HepG2 (cell line): ENCODE data around the gene S100A7. TPM values are rescaled to one million over a fixed set of nuclear protein-coding genes. Genes with fewer than 3 reads are reported as not detected.

Experiments used
- ATAC-seq: fragments of 200-7000 bp; cut with Tn5 transposase; 3 replicates; pipeline ENCODE4 v1.9.1; 2020; ENCODE audit warnings: mild to moderate bottlenecking, moderate library complexity
- BruUV-seq: library from RNA; stranded (reverse); fragments of 400-500 nt; replicated peaks from 2 replicates; lab custom pipeline; 2021; lab: Mats Ljungman, UMichigan
- CTCF ChIA-PET: fragments of 300-600 bp; formaldehyde crosslinking; extraction: SDS; loops from one replicate; lab custom pipeline; 2021; ENCODE audit warnings: low total read pairs, inconsistent platforms, low intra/inter-chr PET ratio; lab: Yijun Ruan, JAX
- POLR2A ChIA-PET: fragments of 350-600 bp; sonication (Branson Sonifier 250); formaldehyde crosslinking; loops from one replicate; lab custom pipeline; 2020; ENCODE audit warnings: antibody characterized with exemption, inconsistent platforms; lab: Yijun Ruan, JAX
- DNase-seq: peaks from one replicate; pipeline ENCODE4 v3.0.0-alpha.2; 2015; ENCODE audit warnings: low spot score
- FAIRE-seq: peaks from 3 replicates; lab custom pipeline; 2011; peaks lifted over from hg19 to GRCh38; lab: Jason Lieb, UNC
- H2AFZ ChIP-seq: one replicate; pipeline ENCODE4 v1.6.1; 2011; ENCODE audit warnings: low read length, inconsistent platforms
- H3K27ac ChIP-seq: fragments of 300-600 bp; 3 replicates; pipeline ENCODE4 v1.8.0; 2011; ENCODE audit warnings: mixed run types, mild to moderate bottlenecking, mixed read lengths, low read length, inconsistent platforms; ENCODE audit not compliant: insufficient read depth; ENCODE audit errors: extremely low read length
- H3K27me3 ChIP-seq, 2 experiments: fragments of 200-600 bp in 1 of 2; 2 replicates in 1 of 2; 3 replicates in 1 of 2; pipeline versions ENCODE4 v1.6.0 to v1.8.0; 2011; ENCODE audit warnings: low read length in 2 of 2, mild to moderate bottlenecking in 2 of 2, moderate library complexity in 2 of 2, inconsistent platforms in 1 of 2; ENCODE audit not compliant: insufficient read depth in 2 of 2, control insufficient read depth in 1 of 2
- H3K36me3 ChIP-seq, 2 experiments: fragments of 200-600 bp in 1 of 2; replicated peaks in 1 of 2; 2 replicates in 1 of 2; 3 replicates in 1 of 2; pipeline versions ENCODE4 v1.5.1 to v1.8.0; 2011; ENCODE audit warnings: low read length in 2 of 2, inconsistent platforms in 1 of 2; ENCODE audit not compliant: insufficient read depth in 2 of 2, control insufficient read depth in 1 of 2
- H3K4me1 ChIP-seq: 2 replicates; pipeline ENCODE4 v1.5.1; 2012; ENCODE audit warnings: low read length, inconsistent platforms; ENCODE audit not compliant: insufficient read depth
- H3K4me2 ChIP-seq: 2 replicates; pipeline ENCODE4 v1.6.0; 2011; ENCODE audit warnings: low read depth, low read length, inconsistent platforms
- H3K4me3 ChIP-seq, 3 experiments: fragments of 200-600 bp in 1 of 3; sonication (generic), shearing (Covaris generic) in 1 of 3; replicated peaks in 1 of 3; 2 replicates each; pipeline ENCODE4 v1.5.1; 2011 to 2016; ENCODE audit warnings: low read length in 3 of 3, inconsistent platforms in 2 of 3, low read depth in 2 of 3, mild to moderate bottlenecking in 2 of 3, control low read depth in 1 of 3, mixed read lengths in 1 of 3; ENCODE audit not compliant: insufficient read depth in 1 of 3
- H3K79me2 ChIP-seq: one replicate; pipeline ENCODE4 v1.6.1; 2011; ENCODE audit warnings: low read length, inconsistent platforms; ENCODE audit not compliant: insufficient read depth
- H3K9ac ChIP-seq: 2 replicates; pipeline ENCODE4 v1.6.0; 2011; ENCODE audit warnings: mild to moderate bottlenecking, low read depth, low read length, inconsistent platforms; ENCODE audit not compliant: insufficient read depth
- H3K9me3 ChIP-seq: 2 replicates; pipeline ENCODE4 v1.5.1; 2012; ENCODE audit warnings: mild to moderate bottlenecking, low read length
- H4K20me1 ChIP-seq: 2 replicates; pipeline ENCODE4 v1.6.0; 2011; ENCODE audit warnings: inconsistent platforms, mild to moderate bottlenecking, low read length, moderate library complexity; ENCODE audit not compliant: insufficient read depth
- MNT ChIP-seq: fragments of 450-650 bp; IDR thresholded peaks from 2 replicates; pipeline ENCODE4 v1.6.1; 2016
- MXD3 ChIP-seq: IDR thresholded peaks from 2 replicates; pipeline ENCODE4 v1.6.1; 2016; ENCODE audit warnings: mild to moderate bottlenecking, missing biosample characterization, missing genetic modification reagents
- MZF1 ChIP-seq: sonication (generic); formaldehyde crosslinking; IDR thresholded peaks from 2 replicates; pipeline ENCODE4 v1.8.1; 2023; ENCODE audit warnings: mild to moderate bottlenecking, missing genetic modification reagents, borderline replicate concordance
- RARG ChIP-seq: sonication (generic); formaldehyde crosslinking; IDR thresholded peaks from 2 replicates; pipeline ENCODE4 v1.4.0; 2020; ENCODE audit warnings: low read depth, mild to moderate bottlenecking, missing genetic modification reagents
- ZFX ChIP-seq: sonication (generic); formaldehyde crosslinking; IDR thresholded peaks from 2 replicates; pipeline ENCODE4 v1.4.0; 2020; ENCODE audit warnings: mild to moderate bottlenecking, low read depth, missing genetic modification reagents, moderate library complexity
- ZFYVE20 ChIP-seq: sonication (generic); formaldehyde crosslinking; IDR thresholded peaks from 2 replicates; pipeline ENCODE4 v1.8.0; 2023; ENCODE audit warnings: low read depth, mild to moderate bottlenecking, moderate library complexity, missing genetic modification reagents, borderline replicate concordance
- ZNF251 ChIP-seq: sonication (generic); formaldehyde crosslinking; IDR thresholded peaks from 2 replicates; pipeline ENCODE4 v1.9.0; 2021; ENCODE audit warnings: mild to moderate bottlenecking, missing genetic modification reagents
- ZNF768 ChIP-seq: sonication (generic); formaldehyde crosslinking; IDR thresholded peaks from 2 replicates; pipeline ENCODE4 v1.4.0; 2020; ENCODE audit warnings: missing genetic modification reagents
- ZNF780A ChIP-seq: sonication (generic); formaldehyde crosslinking; IDR thresholded peaks from 2 replicates; pipeline ENCODE4 v1.8.0; 2022; ENCODE audit warnings: mild to moderate bottlenecking, missing genetic modification reagents, moderate library complexity
- ZNF782 ChIP-seq: sonication (generic); formaldehyde crosslinking; IDR thresholded peaks from 2 replicates; pipeline ENCODE4 v1.4.0; 2020; ENCODE audit warnings: missing genetic modification reagents, mild to moderate bottlenecking, borderline replicate concordance
- WGBS: methylation state at CpG from one replicate; pipeline ENCODE4 v1.1.6; 2017; ENCODE audit warnings: low lambda C conversion rate; 5-methylcytosine and 5-hydroxymethylcytosine counted together
- in situ Hi-C: cut with HindIII; loops from 2 replicates; pipeline ENCODE4 v1.10.0; 2017; ENCODE audit warnings: low pct_unique_long_range_greater_than_20kb; ENCODE audit not compliant: extremely low pct_ligation_motif_present
- intact Hi-C: fragments of 100-400 bp; cut with micrococcal nuclease; formaldehyde crosslinking; loops from one replicate; pipeline ENCODE4 v1.10.0; 2022; ENCODE audit not compliant: unreplicated experiment
- polyA plus RNA-seq, 8 experiments: library from polyadenylated mRNA; depleted of rRNA in 3 of 8; stranded (reverse) in 7 of 8; unstranded in 1 of 8; fragments of >200 nt; fragmentation: Illumina TruSeq in 4 of 8; extraction: Trizol in 4 of 8; gene quantifications; 2 replicates each; pipeline versions ENCODE4 v1.2.1 to v1.2.3, GENCODE V29; 2011 to 2016; ENCODE audit warnings: low read depth in 4 of 8, missing spikeins in 1 of 8, mixed read lengths in 1 of 8; ENCODE audit not compliant: insufficient read depth in 1 of 8
- total RNA-seq, 5 experiments: library from RNA; depleted of rRNA; stranded (reverse); fragments of >200 nt; fragmentation: Illumina TruSeq; extraction: Trizol; gene quantifications; 2 replicates each; pipeline ENCODE4 v1.2.3, GENCODE V29; 2016; ENCODE audit warnings: low read depth in 1 of 5
- TF ChIP-seq, protein P1 (sequence below): sonication (generic); formaldehyde crosslinking; IDR thresholded peaks from 2 replicates; pipeline ENCODE4 v1.4.0; 2020; ENCODE audit warnings: missing genetic modification reagents

S100A7 gene
- total and polyA plus RNA-seq, 2 of the 13 experiments (the other 11 are each of a cell fraction or from before 2014, with no cell fraction given): not detected

DNA sequence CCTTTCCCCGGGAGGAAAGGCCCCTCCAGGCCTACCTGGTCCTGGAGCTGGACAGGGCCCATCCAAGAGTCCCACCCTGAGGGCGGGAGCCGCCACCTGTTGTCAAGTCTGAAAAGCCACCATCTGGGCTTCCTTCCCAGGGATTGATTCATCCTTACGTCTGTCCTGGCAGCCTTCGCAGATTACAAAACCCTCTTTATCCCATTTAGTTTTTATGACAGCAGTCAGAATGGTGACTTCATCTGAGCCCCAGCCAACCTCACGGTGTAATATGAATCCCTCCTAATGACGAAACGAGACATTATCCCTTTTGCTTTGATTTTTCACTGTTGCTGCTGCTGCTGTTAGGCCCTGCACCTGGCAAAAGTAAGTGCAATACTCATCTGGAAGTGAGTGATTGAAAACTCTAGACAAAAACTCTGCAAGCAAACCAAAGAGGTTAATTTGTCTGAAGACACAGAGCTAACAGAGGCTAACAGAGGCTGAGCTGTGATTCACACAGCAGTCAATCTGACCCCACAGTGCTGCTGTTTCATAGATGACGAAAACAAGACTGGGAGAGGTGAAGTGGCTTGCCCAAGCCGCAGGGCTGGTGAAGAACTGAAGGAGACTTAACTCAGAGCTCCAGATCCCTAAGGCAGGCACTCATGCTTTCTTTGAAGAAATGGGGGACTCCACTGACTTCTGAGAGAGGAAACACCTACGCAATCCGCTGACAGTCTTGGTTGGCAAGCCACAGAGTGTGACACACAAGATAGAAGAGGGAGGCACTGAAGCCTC, 30.0 kb upstream of the S100A7 start:
- no peak overlapping the region for H3K4me2 ChIP-seq
- 28% methylated on average over 7 of the region's 12 CpGs for WGBS
- POLR2A ChIA-PET: no interaction called here
- peaks cover 0 to 5% of the 10 kb centered on the region in 2 experiments; a peak in 3 of 5 replicates for H3K27me3 ChIP-seq
- H3K27ac ChIP-seq: no peak overlapping the region
- H3K4me3 ChIP-seq: no peak overlapping the region
- no peak for TF ChIP-seq ZFYVE20 (CRISPR knock-in tag)
- TF ChIP-seq MXD3 (CRISPR knock-in tag): no peak
- no peak for TF ChIP-seq ZFX
- no peak for TF ChIP-seq ZNF780A
- no peak for TF ChIP-seq MZF1
- no peak for TF ChIP-seq MNT
- no peak for TF ChIP-seq ZNF782 (CRISPR knock-in tag)
- TF ChIP-seq, protein P1, sequence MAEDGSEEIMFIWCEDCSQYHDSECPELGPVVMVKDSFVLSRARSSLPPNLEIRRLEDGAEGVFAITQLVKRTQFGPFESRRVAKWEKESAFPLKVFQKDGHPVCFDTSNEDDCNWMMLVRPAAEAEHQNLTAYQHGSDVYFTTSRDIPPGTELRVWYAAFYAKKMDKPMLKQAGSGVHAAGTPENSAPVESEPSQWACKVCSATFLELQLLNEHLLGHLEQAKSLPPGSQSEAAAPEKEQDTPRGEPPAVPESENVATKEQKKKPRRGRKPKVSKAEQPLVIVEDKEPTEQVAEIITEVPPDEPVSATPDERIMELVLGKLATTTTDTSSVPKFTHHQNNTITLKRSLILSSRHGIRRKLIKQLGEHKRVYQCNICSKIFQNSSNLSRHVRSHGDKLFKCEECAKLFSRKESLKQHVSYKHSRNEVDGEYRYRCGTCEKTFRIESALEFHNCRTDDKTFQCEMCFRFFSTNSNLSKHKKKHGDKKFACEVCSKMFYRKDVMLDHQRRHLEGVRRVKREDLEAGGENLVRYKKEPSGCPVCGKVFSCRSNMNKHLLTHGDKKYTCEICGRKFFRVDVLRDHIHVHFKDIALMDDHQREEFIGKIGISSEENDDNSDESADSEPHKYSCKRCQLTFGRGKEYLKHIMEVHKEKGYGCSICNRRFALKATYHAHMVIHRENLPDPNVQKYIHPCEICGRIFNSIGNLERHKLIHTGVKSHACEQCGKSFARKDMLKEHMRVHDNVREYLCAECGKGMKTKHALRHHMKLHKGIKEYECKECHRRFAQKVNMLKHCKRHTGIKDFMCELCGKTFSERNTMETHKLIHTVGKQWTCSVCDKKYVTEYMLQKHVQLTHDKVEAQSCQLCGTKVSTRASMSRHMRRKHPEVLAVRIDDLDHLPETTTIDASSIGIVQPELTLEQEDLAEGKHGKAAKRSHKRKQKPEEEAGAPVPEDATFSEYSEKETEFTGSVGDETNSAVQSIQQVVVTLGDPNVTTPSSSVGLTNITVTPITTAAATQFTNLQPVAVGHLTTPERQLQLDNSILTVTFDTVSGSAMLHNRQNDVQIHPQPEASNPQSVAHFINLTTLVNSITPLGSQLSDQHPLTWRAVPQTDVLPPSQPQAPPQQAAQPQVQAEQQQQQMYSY: no peak
- TF ChIP-seq ZNF251: no peak
- no peak for TF ChIP-seq ZNF768 (CRISPR knock-in tag)
- TF ChIP-seq RARG (CRISPR knock-in tag): no peak
- FAIRE-seq: no peak
- H3K4me1 ChIP-seq: no peaks in the 10 kb centered on the region
- ATAC-seq: no peak
- no TSS peak for BruUV-seq
- in situ Hi-C loops: no loop called here
- no peaks in the 10 kb centered on the region for H3K9me3 ChIP-seq
- H3K9ac ChIP-seq: no peak overlapping the region
- no peaks in the 10 kb centered on the region for H3K36me3 ChIP-seq
- CTCF ChIA-PET: no interaction called here
- no peak for DNase-seq
- no peaks in the 10 kb centered on the region for H3K79me2 ChIP-seq
- H2AFZ ChIP-seq: no peak overlapping the region
- no peaks in the 10 kb centered on the region for H4K20me1 ChIP-seq
- intact Hi-C loops: no loop called here
